HepG2 (cell line): Measurements from ENCODE around the gene PIP5KL1. TPM values are rescaled to one million over a fixed set of nuclear protein-coding genes. Genes with fewer than 3 reads are reported as not detected.

Experiments
- ATAC-seq: fragments of 200-7000 bp; cut with Tn5 transposase; 3 replicates; pipeline ENCODE4 v1.9.1; 2020; ENCODE audit warnings: mild to moderate bottlenecking, moderate library complexity
- BruUV-seq: library from RNA; stranded (reverse); fragments of 400-500 nt; replicated peaks from 2 replicates; lab custom pipeline; 2021; lab: Mats Ljungman, UMichigan
- CTCF ChIA-PET: fragments of 300-600 bp; formaldehyde crosslinking; extraction: SDS; loops from one replicate; lab custom pipeline; 2021; ENCODE audit warnings: low total read pairs, inconsistent platforms, low intra/inter-chr PET ratio; lab: Yijun Ruan, JAX
- POLR2A ChIA-PET: fragments of 350-600 bp; sonication (Branson Sonifier 250); formaldehyde crosslinking; loops from one replicate; lab custom pipeline; 2020; ENCODE audit warnings: antibody characterized with exemption, inconsistent platforms; lab: Yijun Ruan, JAX
- DNase-seq: peaks from one replicate; pipeline ENCODE4 v3.0.0-alpha.2; 2015; ENCODE audit warnings: low spot score
- FAIRE-seq: peaks from 3 replicates; lab custom pipeline; 2011; peaks lifted over from hg19 to GRCh38; lab: Jason Lieb, UNC
- H2AFZ ChIP-seq: one replicate; pipeline ENCODE4 v1.6.1; 2011; ENCODE audit warnings: low read length, inconsistent platforms
- H3K27ac ChIP-seq: fragments of 300-600 bp; 3 replicates; pipeline ENCODE4 v1.8.0; 2011; ENCODE audit warnings: mixed run types, mild to moderate bottlenecking, mixed read lengths, low read length, inconsistent platforms; ENCODE audit not compliant: insufficient read depth; ENCODE audit errors: extremely low read length
- H3K27me3 ChIP-seq, 2 experiments: fragments of 200-600 bp in 1 of 2; 2 replicates in 1 of 2; 3 replicates in 1 of 2; pipeline versions ENCODE4 v1.6.0 to v1.8.0; 2011; ENCODE audit warnings: low read length in 2 of 2, mild to moderate bottlenecking in 2 of 2, moderate library complexity in 2 of 2, inconsistent platforms in 1 of 2; ENCODE audit not compliant: insufficient read depth in 2 of 2, control insufficient read depth in 1 of 2
- H3K36me3 ChIP-seq, 2 experiments: fragments of 200-600 bp in 1 of 2; replicated peaks in 1 of 2; 2 replicates in 1 of 2; 3 replicates in 1 of 2; pipeline versions ENCODE4 v1.5.1 to v1.8.0; 2011; ENCODE audit warnings: low read length in 2 of 2, inconsistent platforms in 1 of 2; ENCODE audit not compliant: insufficient read depth in 2 of 2, control insufficient read depth in 1 of 2
- H3K4me1 ChIP-seq: 2 replicates; pipeline ENCODE4 v1.5.1; 2012; ENCODE audit warnings: low read length, inconsistent platforms; ENCODE audit not compliant: insufficient read depth
- H3K4me2 ChIP-seq: 2 replicates; pipeline ENCODE4 v1.6.0; 2011; ENCODE audit warnings: low read depth, low read length, inconsistent platforms
- H3K4me3 ChIP-seq, 3 experiments: fragments of 200-600 bp in 1 of 3; sonication (generic), shearing (Covaris generic) in 1 of 3; replicated peaks in 1 of 3; 2 replicates each; pipeline ENCODE4 v1.5.1; 2011 to 2016; ENCODE audit warnings: low read length in 3 of 3, inconsistent platforms in 2 of 3, low read depth in 2 of 3, mild to moderate bottlenecking in 2 of 3, control low read depth in 1 of 3, mixed read lengths in 1 of 3; ENCODE audit not compliant: insufficient read depth in 1 of 3
- H3K79me2 ChIP-seq: one replicate; pipeline ENCODE4 v1.6.1; 2011; ENCODE audit warnings: low read length, inconsistent platforms; ENCODE audit not compliant: insufficient read depth
- H3K9ac ChIP-seq: 2 replicates; pipeline ENCODE4 v1.6.0; 2011; ENCODE audit warnings: mild to moderate bottlenecking, low read depth, low read length, inconsistent platforms; ENCODE audit not compliant: insufficient read depth
- H3K9me3 ChIP-seq: 2 replicates; pipeline ENCODE4 v1.5.1; 2012; ENCODE audit warnings: mild to moderate bottlenecking, low read length
- H4K20me1 ChIP-seq: 2 replicates; pipeline ENCODE4 v1.6.0; 2011; ENCODE audit warnings: inconsistent platforms, mild to moderate bottlenecking, low read length, moderate library complexity; ENCODE audit not compliant: insufficient read depth
- ARHGAP35 ChIP-seq: sonication (generic); formaldehyde crosslinking; IDR thresholded peaks from 2 replicates; pipeline ENCODE4 v1.9.0; 2022; ENCODE audit warnings: mild to moderate bottlenecking, inconsistent platforms, moderate library complexity, missing genetic modification reagents, borderline replicate concordance
- DNMT1 ChIP-seq: sonication (generic); formaldehyde crosslinking; IDR thresholded peaks from 2 replicates; pipeline ENCODE4 v1.5.1; 2020; ENCODE audit warnings: mild to moderate bottlenecking, missing genetic modification reagents
- GABPB1 ChIP-seq: IDR thresholded peaks from 2 replicates; pipeline ENCODE4 v1.6.1; 2016; ENCODE audit warnings: mild to moderate bottlenecking, missing genetic modification reagents, moderate library complexity, missing compliant biosample characterization
- IKZF4 ChIP-seq: sonication (generic); formaldehyde crosslinking; IDR thresholded peaks from 2 replicates; pipeline ENCODE4 v1.5.1; 2020; ENCODE audit warnings: borderline replicate concordance, mild to moderate bottlenecking, low read depth, missing genetic modification reagents; ENCODE audit errors: not compliant biosample characterization
- RARG ChIP-seq: sonication (generic); formaldehyde crosslinking; IDR thresholded peaks from 2 replicates; pipeline ENCODE4 v1.4.0; 2020; ENCODE audit warnings: low read depth, mild to moderate bottlenecking, missing genetic modification reagents
- RCOR2 ChIP-seq: IDR thresholded peaks from 2 replicates; pipeline ENCODE4 v1.6.1; 2016; ENCODE audit warnings: missing biosample characterization, missing genetic modification reagents
- SMC3 ChIP-seq: IDR thresholded peaks from 2 replicates; pipeline ENCODE4 v1.6.1; 2011; ENCODE audit warnings: low read length, improper control_type of control experiment
- SP140L ChIP-seq: sonication (generic); formaldehyde crosslinking; IDR thresholded peaks from 2 replicates; pipeline ENCODE4 v1.4.0; 2020; ENCODE audit warnings: missing genetic modification reagents, borderline replicate concordance
- SUZ12 ChIP-seq: fragments of 150-350 bp; IDR thresholded peaks from 2 replicates; pipeline ENCODE4 v1.6.1; 2014; ENCODE audit warnings: low read depth, low read length
- TCF7L2 ChIP-seq: IDR thresholded peaks from 2 replicates; pipeline ENCODE4 v1.6.1; 2011; ENCODE audit warnings: mild to moderate bottlenecking, low read depth, low read length, moderate library complexity
- ZNF136 ChIP-seq: sonication (generic); formaldehyde crosslinking; IDR thresholded peaks from 2 replicates; pipeline ENCODE4 v1.8.1; 2022; ENCODE audit warnings: low read depth, mild to moderate bottlenecking, moderate library complexity, missing genetic modification reagents
- ZNF17 ChIP-seq: sonication (generic); formaldehyde crosslinking; IDR thresholded peaks from 2 replicates; pipeline ENCODE4 v1.5.0; 2020; ENCODE audit warnings: mild to moderate bottlenecking, missing genetic modification reagents
- ZNF772 ChIP-seq: sonication (generic); formaldehyde crosslinking; IDR thresholded peaks from 2 replicates; pipeline ENCODE4 v1.5.0; 2020; ENCODE audit warnings: mild to moderate bottlenecking, missing genetic modification reagents
- ZSCAN29 ChIP-seq: sonication (generic); formaldehyde crosslinking; conservative IDR thresholded peaks from 2 replicates; pipeline ENCODE4 v1.4.0; 2020; ENCODE audit warnings: mild to moderate bottlenecking, missing genetic modification reagents
- WGBS: methylation state at CpG from one replicate; pipeline ENCODE4 v1.1.6; 2017; ENCODE audit warnings: low lambda C conversion rate; 5-methylcytosine and 5-hydroxymethylcytosine counted together
- in situ Hi-C: cut with HindIII; loops from 2 replicates; pipeline ENCODE4 v1.10.0; 2017; ENCODE audit warnings: low pct_unique_long_range_greater_than_20kb; ENCODE audit not compliant: extremely low pct_ligation_motif_present
- intact Hi-C: fragments of 100-400 bp; cut with micrococcal nuclease; formaldehyde crosslinking; loops from one replicate; pipeline ENCODE4 v1.10.0; 2022; ENCODE audit not compliant: unreplicated experiment
- polyA plus RNA-seq, 8 experiments: library from polyadenylated mRNA; depleted of rRNA in 3 of 8; stranded (reverse) in 7 of 8; unstranded in 1 of 8; fragments of >200 nt; fragmentation: Illumina TruSeq in 4 of 8; extraction: Trizol in 4 of 8; gene quantifications; 2 replicates each; pipeline versions ENCODE4 v1.2.1 to v1.2.3, GENCODE V29; 2011 to 2016; ENCODE audit warnings: low read depth in 4 of 8, missing spikeins in 1 of 8, mixed read lengths in 1 of 8; ENCODE audit not compliant: insufficient read depth in 1 of 8
- total RNA-seq, 5 experiments: library from RNA; depleted of rRNA; stranded (reverse); fragments of >200 nt; fragmentation: Illumina TruSeq; extraction: Trizol; gene quantifications; 2 replicates each; pipeline ENCODE4 v1.2.3, GENCODE V29; 2016; ENCODE audit warnings: low read depth in 1 of 5
- TF ChIP-seq, protein P1 (sequence below): sonication (generic); formaldehyde crosslinking; IDR thresholded peaks from 2 replicates; pipeline ENCODE4 v1.4.0; 2020; ENCODE audit warnings: mild to moderate bottlenecking, low read depth, missing genetic modification reagents
- TF ChIP-seq, protein P2 (sequence below): IDR thresholded peaks from 2 replicates; pipeline ENCODE4 v1.6.1; 2018; ENCODE audit warnings: missing genetic modification reagents, mild to moderate bottlenecking, missing compliant biosample characterization
- TF ChIP-seq, protein P3 (sequence below): sonication (generic); formaldehyde crosslinking; IDR thresholded peaks from 2 replicates; pipeline ENCODE4 v1.4.0; 2020; ENCODE audit warnings: missing genetic modification reagents
- TF ChIP-seq, protein P4 (sequence below): IDR thresholded peaks from 2 replicates; pipeline ENCODE4 v1.6.1; 2016; ENCODE audit warnings: missing compliant biosample characterization, missing genetic modification reagents, borderline replicate concordance

PIP5KL1 gene
- total and polyA plus RNA-seq, 2 of the 13 experiments (the other 11 are each of a cell fraction or from before 2014, with no cell fraction given), result 0.20 to 0.49 TPM

DNA sequence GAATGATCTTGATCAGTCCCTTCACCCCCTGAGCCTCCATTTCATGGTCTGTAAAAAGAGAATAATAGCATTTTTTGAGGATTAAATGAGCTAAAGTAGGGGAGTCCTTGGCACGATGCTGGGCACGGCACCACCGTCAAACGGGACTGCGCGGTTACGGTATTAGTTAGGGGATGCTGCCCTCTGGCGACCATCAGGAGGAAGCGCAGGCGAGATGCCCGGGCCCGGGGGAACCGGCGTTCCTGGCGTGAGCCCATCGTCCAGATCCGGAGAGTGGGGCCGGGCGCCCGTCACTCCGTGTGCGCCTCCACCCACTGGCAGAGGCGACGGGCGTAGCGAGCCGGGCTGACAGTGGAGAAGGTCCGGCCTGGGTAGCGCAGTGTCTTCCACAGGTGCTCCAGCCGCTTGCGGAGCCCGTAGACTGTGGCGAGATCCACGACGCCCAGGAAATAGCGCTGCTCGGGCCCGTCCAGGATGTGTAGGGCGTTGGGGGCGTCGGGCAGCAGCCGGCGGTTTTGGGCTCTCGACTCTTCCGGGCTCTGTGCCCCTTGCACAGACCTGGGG lies 8.9 kb downstream of the PIP5KL1 start:
- ChIA-PET POLR2A (interaction anchor here (1.0 to 1.2 kb wide), 2 partner anchors 25 to 118 kb away, joined by 3 to 4 read pairs; no protein-coding TSS in a partner anchor), CTCF (interaction anchor here (0.7 to 1.9 kb wide), 5 partner anchors 52 to 332 kb away, joined by 3 to 10 read pairs (median 4); partner anchors contain the start of gene TOR2A)
- BruUV-seq, result no TSS peak
- Histone ChIP-seq H3K36me3 (no peaks in the 10 kb centered on the region), H3K9me3 (no peaks in the 10 kb centered on the region), H2AFZ (no peak overlapping the region), H3K27me3 (peaks cover 0 to 13% of the 10 kb centered on the region in 2 experiments; a peak in 2 of 5 replicates), H3K4me1 (peaks cover 41% of the 10 kb centered on the region), H3K4me3 (peak overlapping the region in 1 of 3 experiments; percentile 41; a peak in 1 of 6 replicates), H3K79me2 (no peaks in the 10 kb centered on the region), H3K9ac (no peak overlapping the region), H3K4me2 (peak overlapping the region; percentile 45), H4K20me1 (no peaks in the 10 kb centered on the region), H3K27ac (no peak overlapping the region)
- DNase-seq, result no peak
- in situ Hi-C loops, result loop anchor here (10.0 kb wide), 1 partner anchor 417 kb away; no protein-coding TSS in a partner anchor
- ATAC-seq, result peak; percentile 18
- intact Hi-C loops, result loop anchor here (1.0 kb wide), 2 partner anchors 51 to 331 kb away; no protein-coding TSS in a partner anchor
- 2% methylated on average over 11 of the region's 45 CpGs for WGBS
- peak; percentile 79 for FAIRE-seq
- TF ChIP-seq DNMT1 (CRISPR knock-in tag), result no peak
- no peak for TF ChIP-seq ZNF17
- no peak for TF ChIP-seq SP140L (CRISPR knock-in tag)
- TF ChIP-seq, protein P1, sequence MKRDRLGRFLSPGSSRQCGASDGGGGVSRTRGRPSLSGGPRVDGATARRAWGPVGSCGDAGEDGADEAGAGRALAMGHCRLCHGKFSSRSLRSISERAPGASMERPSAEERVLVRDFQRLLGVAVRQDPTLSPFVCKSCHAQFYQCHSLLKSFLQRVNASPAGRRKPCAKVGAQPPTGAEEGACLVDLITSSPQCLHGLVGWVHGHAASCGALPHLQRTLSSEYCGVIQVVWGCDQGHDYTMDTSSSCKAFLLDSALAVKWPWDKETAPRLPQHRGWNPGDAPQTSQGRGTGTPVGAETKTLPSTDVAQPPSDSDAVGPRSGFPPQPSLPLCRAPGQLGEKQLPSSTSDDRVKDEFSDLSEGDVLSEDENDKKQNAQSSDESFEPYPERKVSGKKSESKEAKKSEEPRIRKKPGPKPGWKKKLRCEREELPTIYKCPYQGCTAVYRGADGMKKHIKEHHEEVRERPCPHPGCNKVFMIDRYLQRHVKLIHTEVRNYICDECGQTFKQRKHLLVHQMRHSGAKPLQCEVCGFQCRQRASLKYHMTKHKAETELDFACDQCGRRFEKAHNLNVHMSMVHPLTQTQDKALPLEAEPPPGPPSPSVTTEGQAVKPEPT, result no peak
- TF ChIP-seq ZSCAN29 (CRISPR knock-in tag), result no peak
- no peak for TF ChIP-seq RARG (CRISPR knock-in tag)
- TF ChIP-seq, protein P2, sequence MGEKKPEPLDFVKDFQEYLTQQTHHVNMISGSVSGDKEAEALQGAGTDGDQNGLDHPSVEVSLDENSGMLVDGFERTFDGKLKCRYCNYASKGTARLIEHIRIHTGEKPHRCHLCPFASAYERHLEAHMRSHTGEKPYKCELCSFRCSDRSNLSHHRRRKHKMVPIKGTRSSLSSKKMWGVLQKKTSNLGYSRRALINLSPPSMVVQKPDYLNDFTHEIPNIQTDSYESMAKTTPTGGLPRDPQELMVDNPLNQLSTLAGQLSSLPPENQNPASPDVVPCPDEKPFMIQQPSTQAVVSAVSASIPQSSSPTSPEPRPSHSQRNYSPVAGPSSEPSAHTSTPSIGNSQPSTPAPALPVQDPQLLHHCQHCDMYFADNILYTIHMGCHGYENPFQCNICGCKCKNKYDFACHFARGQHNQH (CRISPR knock-in tag), result no peak
- TF ChIP-seq GABPB1 (CRISPR knock-in tag), result peak; percentile 44; the same call in 1 of the 2 replicates
- TF ChIP-seq SUZ12, result no peak
- TF ChIP-seq ZNF136 (CRISPR knock-in tag), result no peak; the same call in 1 of the 2 replicates
- TF ChIP-seq ZNF772 (CRISPR knock-in tag), result no peak
- TF ChIP-seq, protein P3, sequence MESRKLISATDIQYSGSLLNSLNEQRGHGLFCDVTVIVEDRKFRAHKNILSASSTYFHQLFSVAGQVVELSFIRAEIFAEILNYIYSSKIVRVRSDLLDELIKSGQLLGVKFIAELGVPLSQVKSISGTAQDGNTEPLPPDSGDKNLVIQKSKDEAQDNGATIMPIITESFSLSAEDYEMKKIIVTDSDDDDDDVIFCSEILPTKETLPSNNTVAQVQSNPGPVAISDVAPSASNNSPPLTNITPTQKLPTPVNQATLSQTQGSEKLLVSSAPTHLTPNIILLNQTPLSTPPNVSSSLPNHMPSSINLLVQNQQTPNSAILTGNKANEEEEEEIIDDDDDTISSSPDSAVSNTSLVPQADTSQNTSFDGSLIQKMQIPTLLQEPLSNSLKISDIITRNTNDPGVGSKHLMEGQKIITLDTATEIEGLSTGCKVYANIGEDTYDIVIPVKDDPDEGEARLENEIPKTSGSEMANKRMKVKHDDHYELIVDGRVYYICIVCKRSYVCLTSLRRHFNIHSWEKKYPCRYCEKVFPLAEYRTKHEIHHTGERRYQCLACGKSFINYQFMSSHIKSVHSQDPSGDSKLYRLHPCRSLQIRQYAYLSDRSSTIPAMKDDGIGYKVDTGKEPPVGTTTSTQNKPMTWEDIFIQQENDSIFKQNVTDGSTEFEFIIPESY, result peak; percentile 24; the same call in 1 of the 2 replicates
- no peak for TF ChIP-seq ARHGAP35
- TF ChIP-seq SMC3, result peak; percentile 60; the same call in 1 of the 2 replicates
- TF ChIP-seq RCOR2, result no peak
- TF ChIP-seq TCF7L2, result no peak
- TF ChIP-seq, protein P4, sequence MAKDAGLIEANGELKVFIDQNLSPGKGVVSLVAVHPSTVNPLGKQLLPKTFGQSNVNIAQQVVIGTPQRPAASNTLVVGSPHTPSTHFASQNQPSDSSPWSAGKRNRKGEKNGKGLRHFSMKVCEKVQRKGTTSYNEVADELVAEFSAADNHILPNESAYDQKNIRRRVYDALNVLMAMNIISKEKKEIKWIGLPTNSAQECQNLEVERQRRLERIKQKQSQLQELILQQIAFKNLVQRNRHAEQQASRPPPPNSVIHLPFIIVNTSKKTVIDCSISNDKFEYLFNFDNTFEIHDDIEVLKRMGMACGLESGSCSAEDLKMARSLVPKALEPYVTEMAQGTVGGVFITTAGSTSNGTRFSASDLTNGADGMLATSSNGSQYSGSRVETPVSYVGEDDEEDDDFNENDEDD (CRISPR knock-in tag), result no peak
- no peak for TF ChIP-seq IKZF4 (CRISPR knock-in tag)
